Hematopoietic multipotent progenitor cell treated with erythropoietin and hydrocortisone succinate and interleukin-3 and kit ligand, for 17 days (in vitro differentiated cells): ENCODE results near the gene FBXW11.
"Not testable (repeated sequence)": the region's sequence is repeated elsewhere in the genome, so short reads cannot be mapped to it uniquely, and the experiment has no call there.

Experiments used
- DNase-seq: peaks from one replicate; pipeline ENCODE4 v3.0.0-alpha.2; 2015; ENCODE audit warnings: low spot score

FBXW11 gene

GRCh38 chr5:171908638-171909037, 97.8 kb downstream of the FBXW11 start:
- no peak for DNase-seq

GRCh38 chr5:171907725-171908343, 98.6 kb downstream of the FBXW11 start:
- peak; percentile 79 for DNase-seq

GRCh38 chr5:171906703-171907590, 99.5 kb downstream of the FBXW11 start:
- no peak for DNase-seq

GRCh38 chr5:171906066-171906570, 100.3 kb downstream of the FBXW11 start:
- DNase-seq, result no peak

DNA sequence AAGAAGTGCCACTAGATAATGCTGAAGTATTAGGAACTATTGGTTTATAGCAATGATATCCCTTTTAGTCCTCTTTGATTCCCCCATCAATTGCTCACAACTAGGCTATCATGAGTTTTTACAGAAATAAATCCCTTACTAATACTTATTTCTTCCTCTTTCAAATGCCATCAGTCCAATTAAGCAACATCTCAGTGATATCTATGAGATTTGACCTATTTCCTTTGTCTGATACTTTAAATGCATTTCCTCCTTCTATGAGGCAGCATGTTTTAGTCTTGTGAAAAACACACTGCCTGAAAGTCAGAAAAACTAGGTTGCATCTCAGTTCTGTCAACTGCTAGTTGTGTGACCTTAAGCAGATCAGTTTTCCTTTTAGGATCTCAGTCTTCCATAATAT, 101.6 kb downstream of the FBXW11 start:
- no peak for DNase-seq

GRCh38 chr5:171901764-171902163, 104.7 kb downstream of the FBXW11 start:
- no peak for DNase-seq

DNA sequence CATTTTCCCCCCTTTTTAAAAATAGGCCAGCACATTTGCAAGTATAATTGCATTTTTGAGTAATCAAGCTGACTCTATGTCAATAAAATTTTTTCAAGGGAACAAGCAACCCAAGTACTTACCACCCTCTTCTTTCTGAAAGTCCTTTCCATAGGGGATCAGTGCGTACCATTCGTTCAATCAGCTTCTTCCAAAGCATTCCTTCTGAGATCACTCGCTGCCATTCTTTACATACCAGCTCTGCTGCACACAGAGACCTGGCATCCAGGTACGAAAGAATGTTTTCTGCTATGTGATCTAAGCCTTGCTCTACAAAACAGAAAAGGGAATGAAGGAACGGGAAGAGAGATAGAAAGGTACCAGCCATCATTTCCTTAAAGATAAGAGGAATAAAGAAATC, 106.6 kb downstream of the FBXW11 start:
- DNase-seq, result no peak

- DNase-seq, result no peak
Measured at GRCh38 chr5:171898879-171899278, 107.6 kb downstream of the FBXW11 start.

DNA sequence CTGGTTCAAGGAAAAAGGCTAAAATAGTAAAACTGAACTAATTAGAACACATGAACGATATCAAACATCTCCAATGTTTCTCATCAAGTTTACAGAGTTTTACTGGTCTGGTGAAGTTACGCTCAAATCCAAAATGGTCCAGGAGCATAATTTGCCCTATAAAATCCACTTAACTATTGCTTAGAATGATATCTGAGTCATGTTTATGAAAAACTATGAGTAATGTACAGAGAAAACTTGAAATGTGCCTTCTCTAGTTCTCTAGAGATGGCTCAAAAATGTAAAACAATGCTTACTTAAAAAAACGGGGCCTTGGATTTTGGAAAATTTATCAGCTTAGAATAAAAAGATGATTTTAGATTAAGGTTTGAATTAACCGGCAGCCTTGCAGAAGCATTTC, 108.1 kb downstream of the FBXW11 start:
- DNase-seq, result no peak

DNA sequence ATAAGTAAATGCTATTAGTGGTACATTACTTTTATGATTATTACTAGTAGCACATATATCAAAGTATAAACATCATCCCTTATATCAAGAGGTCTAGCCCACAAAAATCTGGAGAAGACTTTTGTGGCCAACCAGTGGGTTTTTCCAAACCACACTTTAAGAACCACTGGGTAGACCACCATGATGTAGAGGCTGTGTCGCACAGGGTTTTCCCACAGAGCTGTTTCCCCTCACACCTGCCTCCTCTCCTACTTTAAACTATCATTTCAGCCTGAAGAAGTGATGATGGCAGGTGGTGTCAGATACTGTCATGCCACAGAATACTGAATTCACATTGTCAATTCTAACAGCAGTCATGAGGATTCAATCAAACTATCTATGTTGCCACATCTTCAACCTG, 109.2 kb downstream of the FBXW11 start:
- no peak for DNase-seq

- no peak for DNase-seq
Measured at GRCh38 chr5:171895081-171895480, 111.4 kb downstream of the FBXW11 start.

GRCh38 chr5:171893290-171893886, 113.0 kb downstream of the FBXW11 start:
- DNase-seq, result no peak

DNA sequence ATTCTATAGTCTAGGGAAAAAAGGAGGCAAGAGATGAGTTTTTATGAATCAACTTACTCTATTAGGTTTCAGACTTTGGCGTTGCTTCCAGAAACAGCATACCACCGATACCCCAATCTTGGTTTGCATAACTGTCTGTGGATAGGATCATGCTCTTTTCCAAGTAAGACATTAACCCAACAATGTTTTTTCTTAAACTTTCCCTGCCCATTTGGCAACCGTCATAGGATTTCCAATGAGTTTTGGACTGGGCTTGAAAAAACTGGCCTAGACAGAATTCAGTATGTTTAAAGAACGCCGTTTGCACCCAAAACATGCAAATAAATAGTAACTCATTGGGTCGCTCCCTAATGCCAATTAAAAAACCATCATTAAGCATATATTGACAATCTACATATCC, 114.8 kb downstream of the FBXW11 start:
- no peak for DNase-seq

DNA sequence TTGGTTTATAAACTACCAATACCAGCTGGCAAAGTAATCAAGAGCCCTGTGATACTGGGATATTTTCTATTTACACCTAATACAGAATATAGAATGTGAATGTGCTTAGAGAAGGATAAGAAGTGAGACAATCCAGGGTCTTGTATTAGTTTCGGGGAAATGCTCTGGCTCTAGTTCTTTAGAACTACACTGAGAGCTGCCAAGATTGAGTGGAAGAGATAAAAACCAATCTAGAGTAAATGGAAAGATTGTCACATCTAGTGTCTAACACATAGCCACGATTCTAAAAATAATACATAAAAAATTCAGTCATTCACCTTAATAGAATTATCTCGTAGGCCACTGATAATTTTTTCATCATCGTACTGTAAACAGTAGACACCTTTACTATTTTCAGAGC, 115.3 kb downstream of the FBXW11 start:
- no peak for DNase-seq

DNA sequence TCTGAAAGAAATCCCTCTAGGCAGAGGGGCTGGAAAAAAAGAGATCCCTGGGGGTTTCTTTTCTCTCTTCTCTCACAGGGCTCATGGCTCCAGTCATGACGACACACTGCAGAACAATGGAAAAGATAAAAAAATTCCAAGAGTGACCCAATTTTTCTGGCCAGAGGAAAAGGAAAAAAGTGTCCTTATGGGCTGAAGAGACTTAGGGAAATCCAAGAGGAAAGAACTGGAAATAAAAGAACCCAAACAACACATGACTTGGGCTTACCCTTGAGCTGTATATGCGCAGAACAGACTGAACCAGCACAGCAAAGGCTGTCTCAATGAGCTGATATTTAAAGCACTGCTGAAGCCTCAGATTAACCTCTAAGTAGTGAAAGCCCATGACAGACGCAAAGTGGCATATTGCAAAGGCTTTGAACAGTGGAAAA, 118.4 kb downstream of the FBXW11 start:
- no peak for DNase-seq

DNA sequence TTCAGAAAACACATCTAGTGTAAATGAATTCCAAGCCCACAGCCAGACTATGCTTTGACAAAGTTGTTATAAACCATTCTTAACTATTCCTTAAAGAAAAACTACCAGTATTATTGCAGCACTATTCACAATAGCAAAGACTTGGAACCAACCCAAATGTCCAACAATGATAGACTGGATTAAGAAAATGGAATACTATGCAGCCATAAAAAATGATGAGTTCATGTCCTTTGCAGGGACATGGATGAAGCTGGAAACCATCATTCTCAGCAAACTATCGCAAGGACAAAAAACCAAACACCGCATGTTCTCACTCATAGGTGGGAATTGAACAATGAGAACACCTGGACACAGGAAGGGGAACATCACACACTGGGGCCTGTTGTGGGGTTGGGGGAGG, 120.4 kb downstream of the FBXW11 start:
- not testable (repeated sequence) for DNase-seq

DNA sequence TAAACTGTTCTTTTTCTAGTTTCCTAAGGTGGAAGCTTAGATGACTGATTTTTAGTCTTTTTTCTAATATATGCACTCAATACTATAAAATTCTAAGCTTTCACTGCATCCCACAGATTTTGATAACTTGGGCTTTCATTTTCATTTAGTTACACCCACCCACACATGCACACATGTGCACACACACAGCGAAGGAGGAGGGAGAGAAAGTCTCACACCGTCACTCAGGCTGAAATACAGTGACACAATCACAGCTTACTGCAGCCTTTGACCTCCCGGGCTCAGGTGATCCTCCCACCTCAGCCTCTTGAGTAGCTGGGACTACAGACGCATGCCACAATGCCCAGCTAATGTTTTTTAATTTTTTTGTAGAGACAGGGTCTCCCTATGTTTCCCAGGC, 124.3 kb downstream of the FBXW11 start:
- no peak for DNase-seq

DNA sequence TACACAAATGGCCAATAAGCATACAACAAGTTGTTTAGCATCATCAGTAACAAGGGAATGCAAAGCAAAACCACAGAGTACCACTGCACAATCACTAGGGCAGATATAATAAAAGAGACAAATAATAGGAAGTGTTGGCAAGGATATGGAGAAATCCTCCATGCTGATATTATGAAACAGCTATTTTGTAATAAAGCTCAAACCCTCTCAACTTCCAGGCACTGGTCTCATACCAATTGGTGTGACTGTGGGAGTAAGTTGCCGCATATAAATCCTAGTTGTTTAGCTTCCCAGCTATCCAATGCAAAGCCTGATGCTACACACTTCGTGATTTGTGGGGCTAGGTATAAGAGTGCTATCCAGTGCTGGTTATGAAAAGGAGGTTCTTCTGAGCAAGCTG, 132.2 kb downstream of the FBXW11 start:
- DNase-seq, result no peak

- no peak for DNase-seq
Measured at GRCh38 chr5:171872666-171873065, 133.8 kb downstream of the FBXW11 start.

DNA sequence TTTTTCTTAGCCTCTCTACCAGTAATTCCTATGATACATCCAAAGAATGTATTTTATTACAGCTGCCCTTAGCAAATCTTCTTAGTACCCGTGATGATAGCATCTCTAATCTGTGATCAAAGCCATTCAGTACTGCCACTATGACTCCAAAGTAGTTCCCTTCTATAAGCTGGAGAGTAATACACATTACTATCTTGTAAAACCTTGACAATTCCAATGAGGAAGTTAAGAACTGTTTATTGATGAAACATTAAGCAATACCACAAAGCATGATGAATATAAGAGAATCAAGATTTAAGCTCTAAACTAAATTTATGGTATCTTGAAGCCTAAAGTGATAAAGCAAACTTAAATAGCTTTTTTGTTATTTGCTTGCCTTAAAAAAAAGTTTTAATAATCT, 134.7 kb downstream of the FBXW11 start:
- DNase-seq, result no peak

GRCh38 chr5:171869956-171870355, 136.5 kb downstream of the FBXW11 start:
- no peak for DNase-seq

- DNase-seq, result no peak
Measured at GRCh38 chr5:171868236-171868635, 138.2 kb downstream of the FBXW11 start.

- DNase-seq, result no peak
Measured at GRCh38 chr5:171867786-171868185, 138.7 kb downstream of the FBXW11 start.
